Neural progenitor cell (in vitro differentiated cells): Measurements from ENCODE around the gene MMP17. TPM values are rescaled to one million over a fixed set of nuclear protein-coding genes. Genes with fewer than 3 reads are reported as not detected.

Experiments used
- DNase-seq: peaks from one replicate; pipeline ENCODE4 v3.0.0-alpha.2; 2016; ENCODE audit warnings: low spot score
- H2AFZ ChIP-seq: fragments of 200-600 bp; sonication (generic); replicated peaks from 2 replicates; pipeline ENCODE4 v1.6.1; 2016; ENCODE audit warnings: antibody characterized with exemption
- H3F3A ChIP-seq: fragments of 200-600 bp; sonication (generic); 2 replicates; pipeline ENCODE4 v1.6.1; 2016; ENCODE audit warnings: antibody characterized with exemption, low read depth
- H3K27ac ChIP-seq: fragments of 200-600 bp; sonication (generic); 2 replicates; pipeline ENCODE4 v1.5.1; 2016; ENCODE audit warnings: mild to moderate bottlenecking
- H3K27me3 ChIP-seq: fragments of 200-600 bp; sonication (generic); 2 replicates; pipeline ENCODE4 v1.6.1; 2016; ENCODE audit warnings: mild to moderate bottlenecking, moderate library complexity
- H3K36me3 ChIP-seq: fragments of 200-600 bp; sonication (generic); 2 replicates; pipeline ENCODE4 v1.5.1; 2016
- H3K4me1 ChIP-seq: fragments of 200-600 bp; sonication (generic); 2 replicates; pipeline ENCODE4 v1.6.1; 2016; ENCODE audit warnings: mixed run types
- H3K4me2 ChIP-seq: fragments of 200-600 bp; sonication (generic); 2 replicates; pipeline ENCODE4 v1.6.1; 2016
- H3K4me3 ChIP-seq: fragments of 200-600 bp; sonication (generic); 2 replicates; pipeline ENCODE4 v1.5.1; 2016
- H3K79me2 ChIP-seq: fragments of 200-600 bp; sonication (generic); 2 replicates; pipeline ENCODE4 v1.6.1; 2016; ENCODE audit warnings: low read depth
- H3K9ac ChIP-seq: fragments of 200-600 bp; sonication (generic); 2 replicates; pipeline ENCODE4 v1.6.1; 2016
- H3K9me3 ChIP-seq: fragments of 200-600 bp; sonication (generic); 2 replicates; pipeline ENCODE4 v1.5.1; 2016; ENCODE audit warnings: low read depth
- H4K20me1 ChIP-seq: fragments of 200-600 bp; sonication (generic); 2 replicates; pipeline ENCODE4 v1.6.1; 2016; ENCODE audit warnings: low read depth
- H3K27ac Mint-ChIP-seq: 3 replicates; pipeline ENCODE4 v1.8.0; 2021; ENCODE audit warnings: mixed read lengths
- H3K27me3 Mint-ChIP-seq: 2 replicates; pipeline ENCODE4 v1.8.0; 2022; ENCODE audit warnings: low read depth, mild to moderate bottlenecking, inconsistent platforms, moderate library complexity, mixed read lengths; ENCODE audit not compliant: insufficient read depth
- H3K36me3 Mint-ChIP-seq: 3 replicates; pipeline ENCODE4 v1.8.0; 2021; ENCODE audit warnings: mixed read lengths
- H3K4me1 Mint-ChIP-seq: 3 replicates; pipeline ENCODE4 v1.8.0; 2021; ENCODE audit warnings: mixed read lengths
- H3K4me3 Mint-ChIP-seq: 3 replicates; pipeline ENCODE4 v1.8.0; 2021; ENCODE audit warnings: mild to moderate bottlenecking, moderate library complexity, mixed read lengths
- H3K9me3 Mint-ChIP-seq: 3 replicates; pipeline ENCODE4 v1.8.0; 2020; ENCODE audit warnings: mixed read lengths
- CTCF ChIP-seq: fragments of 200-600 bp; sonication (generic); IDR thresholded peaks from 2 replicates; pipeline ENCODE4 v1.5.1; 2017; ENCODE audit warnings: antibody characterized with exemption, mild to moderate bottlenecking
- EZH2 ChIP-seq: fragments of 200-600 bp; sonication (generic); IDR thresholded peaks from 2 replicates; pipeline ENCODE4 v1.6.1; 2017; ENCODE audit warnings: antibody characterized with exemption, mild to moderate bottlenecking, moderate library complexity
- EZH2phosphoT487 ChIP-seq: fragments of 200-600 bp; sonication (generic); IDR thresholded peaks from 2 replicates; pipeline ENCODE4 v1.6.1; 2017; ENCODE audit warnings: antibody characterized with exemption
- total RNA-seq: library from RNA; depleted of rRNA; stranded (reverse); fragments of >200 nt; gene quantifications from 2 replicates; pipeline ENCODE4 v1.2.3, GENCODE V29; 2015; ENCODE audit warnings: low replicate concordance

Gene MMP17
- total RNA-seq, 1 donor from 2014 or later, result 2.1 TPM

- no peak overlapping the region for H3K4me3 Mint-ChIP-seq
These were observed 24.2 kb upstream of the MMP17 start for GRCh38 chr12:131803961-131804521.

DNA sequence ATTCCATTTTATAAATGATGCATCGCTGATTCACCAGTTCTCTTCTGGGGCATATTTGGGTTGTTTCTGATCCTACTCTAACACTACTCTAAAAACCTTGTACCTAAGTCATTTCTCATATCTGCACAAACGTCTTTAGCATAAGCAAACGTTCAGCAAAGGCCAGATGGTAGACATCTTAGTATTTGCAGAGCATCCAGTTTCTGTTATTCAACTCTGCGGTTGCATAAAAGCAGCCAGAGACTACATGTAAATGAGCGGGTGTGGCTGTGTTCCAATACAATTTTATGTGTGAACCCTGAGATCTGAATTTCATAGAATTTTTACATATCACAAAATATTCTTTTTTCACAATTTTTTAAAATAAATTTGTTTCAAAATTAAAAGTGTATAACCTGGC is 22.8 kb upstream of the MMP17 start:
- no peak overlapping the region for H3K4me3 Mint-ChIP-seq
- H3K9me3 ChIP-seq, result no peaks in the 10 kb centered on the region
- no peaks in the 10 kb centered on the region for H3K4me1 Mint-ChIP-seq
- no peaks in the 10 kb centered on the region for H4K20me1 ChIP-seq
- H3K79me2 ChIP-seq, result no peaks in the 10 kb centered on the region
- no peak overlapping the region for H3K4me3 ChIP-seq
- H3K27me3 Mint-ChIP-seq, result no peaks in the 10 kb centered on the region
- peaks cover 6% of the 10 kb centered on the region for H3K36me3 Mint-ChIP-seq
- no peak overlapping the region for H3K27ac Mint-ChIP-seq
- DNase-seq, result no peak
- H3K36me3 ChIP-seq, result no peaks in the 10 kb centered on the region
- no peaks in the 10 kb centered on the region for H3K9me3 Mint-ChIP-seq
- H3K27me3 ChIP-seq, result no peaks in the 10 kb centered on the region
- H3K27ac ChIP-seq, result no peak overlapping the region
- no peaks in the 10 kb centered on the region for H3F3A ChIP-seq
- H3K9ac ChIP-seq, result no peak overlapping the region
- no peak overlapping the region for H3K4me2 ChIP-seq
- H2AFZ ChIP-seq, result no peak overlapping the region
- H3K4me1 ChIP-seq, result no peaks in the 10 kb centered on the region
- TF ChIP-seq EZH2phosphoT487 (no peak), CTCF (no peak), EZH2 (no peak)

More at GRCh38 chr12:131803961-131804521, 24.2 kb upstream of the MMP17 start:
- H3K79me2 ChIP-seq, result no peaks in the 10 kb centered on the region
- Mint-ChIP-seq H3K9me3 (no peaks in the 10 kb centered on the region), H3K27me3 (no peaks in the 10 kb centered on the region), H3K27ac (no peak overlapping the region), H3K4me1 (no peaks in the 10 kb centered on the region), H3K36me3 (peaks cover 8% of the 10 kb centered on the region)
- H3K4me3 ChIP-seq, result no peak overlapping the region
- no peaks in the 10 kb centered on the region for H3K36me3 ChIP-seq
- no peak for DNase-seq
- H3K9me3 ChIP-seq, result no peaks in the 10 kb centered on the region
- H2AFZ ChIP-seq, result no peak overlapping the region
- no peaks in the 10 kb centered on the region for H3K4me1 ChIP-seq
- no peaks in the 10 kb centered on the region for H4K20me1 ChIP-seq
- H3F3A ChIP-seq, result no peaks in the 10 kb centered on the region
- H3K9ac ChIP-seq, result no peak overlapping the region
- H3K27ac ChIP-seq, result no peak overlapping the region
- no peaks in the 10 kb centered on the region for H3K27me3 ChIP-seq
- H3K4me2 ChIP-seq, result no peak overlapping the region
- TF ChIP-seq CTCF, result no peak
- no peak for TF ChIP-seq EZH2
- TF ChIP-seq EZH2phosphoT487, result no peak

- no peaks in the 10 kb centered on the region for H3K9me3 Mint-ChIP-seq
- Histone ChIP-seq H4K20me1 (no peaks in the 10 kb centered on the region), H3K4me2 (no peak overlapping the region), H3K27ac (no peak overlapping the region), H3K79me2 (no peaks in the 10 kb centered on the region), H3K9me3 (no peaks in the 10 kb centered on the region), H3F3A (no peaks in the 10 kb centered on the region), H3K9ac (no peak overlapping the region), H3K4me1 (peaks cover 4% of the 10 kb centered on the region), H3K36me3 (no peaks in the 10 kb centered on the region), H3K4me3 (no peak overlapping the region), H3K27me3 (no peaks in the 10 kb centered on the region), H2AFZ (no peak overlapping the region)
- DNase-seq, result no peak
- peaks cover 2% of the 10 kb centered on the region for H3K27me3 Mint-ChIP-seq
- no peak for TF ChIP-seq CTCF
- TF ChIP-seq EZH2, result no peak
- TF ChIP-seq EZH2phosphoT487, result no peak
- H3K4me1 Mint-ChIP-seq, result no peaks in the 10 kb centered on the region
- H3K27ac Mint-ChIP-seq, result no peak overlapping the region
- no peak overlapping the region for H3K4me3 Mint-ChIP-seq
- H3K36me3 Mint-ChIP-seq, result peaks cover 2% of the 10 kb centered on the region
These were observed 21.5 kb upstream of the MMP17 start for GRCh38 chr12:131806674-131807073.
